NCI-H2227 (cell line): Measurements from ENCODE around the gene FAM210A.
"Not testable (repeated sequence)": the region's sequence is repeated elsewhere in the genome, so short reads cannot be mapped to it uniquely, and the experiment has no call there.

ENCODE experiments used
- DNase-seq: peaks from one replicate; lab custom pipeline; 2025; ENCODE audit not compliant: unreplicated experiment; lab: John Stamatoyannopoulos, UW

FAM210A gene

DNA sequence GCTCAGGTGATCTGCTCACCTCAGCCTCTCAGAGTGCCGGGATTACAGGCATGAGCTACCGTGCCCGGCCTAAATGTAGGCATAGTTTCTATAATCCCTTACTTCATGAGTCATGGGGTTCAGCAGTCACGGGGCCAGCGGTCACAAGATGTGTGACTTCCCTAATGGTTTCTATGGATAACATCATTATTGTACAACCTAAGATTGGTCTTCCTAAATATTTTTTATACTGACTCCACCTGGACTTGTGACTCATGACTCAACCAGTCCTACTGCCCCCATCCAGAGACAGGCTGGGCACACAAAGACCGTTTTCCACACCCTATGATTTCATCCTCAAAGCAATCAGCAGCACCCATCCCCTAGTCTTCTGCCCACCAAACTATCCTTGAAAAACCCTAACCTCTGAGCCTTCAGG, 15.9 kb downstream of the FAM210A start:
- DNase-seq: no peak

DNA sequence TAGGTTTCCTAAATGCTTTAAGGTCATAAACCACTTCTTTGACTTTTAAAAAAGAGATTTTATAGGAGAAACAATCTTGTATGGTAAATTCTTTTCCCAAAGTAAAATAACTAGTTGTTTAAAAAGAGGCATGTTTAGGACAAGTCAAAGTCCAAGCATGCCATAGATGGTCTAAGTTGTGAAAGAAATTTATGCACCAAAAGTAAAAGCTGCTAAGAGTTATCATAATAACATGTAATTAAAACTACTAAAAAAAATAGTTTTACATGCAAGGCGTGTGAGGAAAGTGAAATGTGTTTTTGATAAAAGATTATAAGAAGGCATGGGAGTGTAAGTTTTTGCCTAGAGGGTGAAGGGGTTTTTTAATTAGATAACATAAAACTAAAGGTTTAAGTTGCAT, 22.5 kb downstream of the FAM210A start:
- DNase-seq: peak; percentile 6

DNA sequence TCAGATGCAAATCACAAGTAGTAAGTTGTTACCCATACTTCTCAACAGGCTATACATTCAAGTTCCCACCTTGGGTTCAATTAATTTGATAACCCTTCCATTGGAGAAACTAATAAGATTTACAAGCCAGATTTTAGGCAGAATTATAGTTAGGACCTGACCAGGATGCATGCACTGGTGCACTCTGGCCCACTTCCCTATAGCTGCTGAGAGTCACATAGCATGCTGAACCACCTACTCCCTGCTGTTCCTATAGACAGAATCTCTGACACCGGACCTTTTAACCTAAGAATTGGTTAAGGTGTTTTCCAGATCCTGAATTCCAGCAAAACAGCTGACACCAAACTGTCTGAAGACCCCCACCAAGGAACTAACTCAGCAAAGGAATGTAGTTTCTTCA, 26.2 kb downstream of the FAM210A start:
- no peak for DNase-seq

DNA sequence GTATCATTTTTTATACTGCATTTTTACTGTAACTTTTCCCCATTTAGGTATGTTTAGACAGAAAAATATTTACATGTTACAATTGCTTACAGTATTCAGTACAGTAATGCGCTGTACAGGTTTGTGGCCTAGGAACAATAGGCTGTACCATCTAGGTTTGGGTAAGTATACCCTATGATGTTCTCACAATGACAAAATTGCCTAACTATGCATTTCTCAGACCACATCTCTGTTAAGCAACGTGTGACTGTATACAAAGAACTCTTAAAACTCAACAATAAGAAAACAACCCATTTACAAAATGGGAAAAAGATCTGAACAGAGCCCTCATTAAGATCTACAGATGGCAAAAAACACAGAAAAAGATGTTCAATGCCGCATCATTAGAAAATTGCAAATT, 29.4 kb downstream of the FAM210A start:
- no peak for DNase-seq

DNA sequence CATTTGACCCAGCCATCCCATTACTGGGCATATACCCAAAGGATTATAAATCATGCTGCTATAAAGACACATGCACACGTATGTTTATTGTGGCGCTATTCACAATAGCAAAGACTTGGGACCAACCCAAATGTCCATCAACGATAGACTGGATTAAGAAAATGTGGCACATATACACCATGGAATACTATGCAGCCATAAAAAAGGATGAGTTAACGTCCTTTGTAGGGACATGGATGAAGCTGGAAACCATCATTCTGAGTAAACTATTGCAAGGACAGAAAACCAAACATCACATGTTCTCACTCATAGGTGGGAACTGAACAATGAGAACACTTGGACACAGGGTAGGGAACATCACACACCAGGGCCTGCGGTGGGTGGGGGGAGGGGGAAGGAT, 31.0 kb downstream of the FAM210A start:
- DNase-seq: not testable (repeated sequence)

DNA sequence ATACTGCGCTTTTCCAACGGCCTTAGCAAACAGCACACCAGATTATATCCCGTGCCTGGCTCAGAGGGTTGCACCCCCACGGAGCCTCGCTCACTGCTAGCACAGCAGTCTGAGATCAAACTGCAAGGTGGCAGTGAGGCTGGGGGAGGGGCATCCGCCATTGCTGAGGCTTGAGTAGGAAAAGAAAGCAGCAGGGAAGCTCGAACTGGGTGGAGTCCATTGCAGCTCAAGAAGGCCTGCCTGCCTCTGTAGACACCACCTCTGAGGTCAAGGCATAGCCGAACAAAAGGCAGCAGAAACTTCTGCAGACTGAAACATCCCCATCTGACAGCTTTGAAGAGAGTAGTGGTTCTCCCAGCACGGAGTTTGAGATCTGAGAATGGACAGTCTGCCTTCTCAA, 36.3 kb downstream of the FAM210A start:
- not testable (repeated sequence) for DNase-seq

DNA sequence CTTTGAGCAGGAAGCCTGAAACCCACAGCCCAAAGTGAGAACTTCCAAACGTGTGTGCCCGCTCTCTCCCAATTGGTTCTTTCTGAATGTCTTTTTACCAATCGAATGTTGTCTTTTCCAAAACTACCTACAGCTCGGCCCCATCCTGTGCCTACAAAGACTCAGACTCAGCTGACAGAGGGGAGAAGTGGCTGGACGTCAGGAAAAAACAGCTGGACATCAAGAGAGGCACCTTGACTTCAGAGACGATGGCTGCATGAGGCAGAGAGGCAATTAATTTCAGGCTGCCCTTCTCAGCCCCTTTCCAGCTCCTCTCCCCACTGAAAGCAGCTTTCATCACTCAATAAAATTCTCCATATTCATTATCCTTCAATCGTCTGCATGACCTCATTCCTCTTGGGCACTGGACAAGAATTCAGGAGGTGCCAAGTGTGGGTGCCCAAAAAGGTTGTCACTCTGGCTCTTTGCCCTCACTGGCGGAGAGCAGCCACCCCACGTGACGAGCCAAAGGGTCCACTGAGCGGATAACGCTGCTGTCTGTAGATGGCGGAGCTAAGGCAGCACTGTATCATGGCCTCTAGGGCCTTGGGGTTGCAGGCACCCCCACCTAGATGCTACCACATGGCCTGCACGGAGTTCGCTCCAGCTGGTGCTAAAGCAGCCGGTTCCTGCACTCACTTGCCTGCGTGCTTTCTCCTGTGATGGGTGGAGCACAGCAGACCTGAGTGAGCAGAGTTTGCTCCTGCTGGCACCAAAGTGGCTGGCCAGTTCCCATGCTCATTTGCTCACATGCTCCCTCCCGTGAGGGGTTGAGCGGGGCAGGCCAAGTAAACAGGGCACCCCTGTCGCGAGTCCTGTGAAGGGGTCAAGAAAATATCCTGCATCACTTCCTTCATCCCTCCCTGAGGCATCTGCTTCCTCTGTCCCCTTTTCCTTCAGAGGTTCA, 37.9 kb downstream of the FAM210A start:
- no peak for DNase-seq

DNA sequence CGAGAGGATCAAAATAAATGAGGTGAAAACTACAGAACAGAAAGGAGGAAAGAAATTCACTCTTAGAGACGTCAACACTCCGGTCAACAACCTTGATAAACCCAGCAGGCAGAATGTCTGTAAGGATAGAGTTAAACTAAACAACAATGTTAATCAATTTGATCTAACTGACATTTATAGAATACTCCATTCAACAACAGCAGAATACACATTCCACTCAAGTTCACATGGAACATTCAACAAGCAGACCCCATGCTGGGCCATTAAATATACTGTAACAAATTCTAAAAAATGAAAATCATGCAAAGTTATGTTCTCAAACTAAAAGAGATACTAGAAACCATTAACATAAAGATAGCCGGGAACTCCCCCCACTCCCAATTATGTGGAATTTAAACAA, 41.8 kb downstream of the FAM210A start:
- DNase-seq: no peak

DNA sequence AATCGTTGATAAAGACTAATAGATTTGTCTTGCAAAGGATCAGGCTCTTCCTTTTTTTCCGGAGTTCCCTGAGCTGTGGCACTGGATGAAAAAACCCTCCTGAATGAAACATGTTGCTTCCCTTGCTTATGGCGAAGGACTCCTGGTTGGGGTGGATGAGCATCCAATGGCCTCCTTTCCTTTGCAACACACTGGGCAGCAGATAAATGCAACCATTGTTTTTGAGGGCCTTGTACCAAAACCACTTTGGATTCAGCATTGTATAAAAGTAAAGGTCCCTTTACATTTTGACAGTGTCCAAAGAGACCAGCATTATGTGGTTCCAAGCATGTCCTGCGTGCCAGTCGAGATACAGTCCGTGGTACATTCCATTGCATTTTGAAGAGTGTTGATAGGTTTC, 44.7 kb downstream of the FAM210A start:
- no peak for DNase-seq

DNA sequence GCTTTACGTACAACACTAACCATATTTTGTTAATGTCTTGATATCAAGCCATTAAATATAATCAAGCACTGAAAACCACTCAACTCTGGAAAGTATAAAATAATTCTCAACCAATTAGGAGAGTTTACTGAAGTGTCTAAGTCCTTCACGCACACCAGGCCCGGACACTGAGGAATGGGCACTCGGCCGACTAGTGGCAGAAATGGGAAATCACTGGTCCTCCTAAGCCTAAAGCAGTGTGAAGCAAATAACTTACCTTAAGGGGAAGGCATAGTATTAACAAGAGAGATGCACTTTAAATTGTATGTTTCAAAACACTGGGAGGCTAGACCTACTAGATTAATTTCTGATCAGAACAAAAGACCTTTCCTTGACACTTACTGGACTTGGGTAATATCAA, 45.7 kb downstream of the FAM210A start:
- no peak for DNase-seq

DNA sequence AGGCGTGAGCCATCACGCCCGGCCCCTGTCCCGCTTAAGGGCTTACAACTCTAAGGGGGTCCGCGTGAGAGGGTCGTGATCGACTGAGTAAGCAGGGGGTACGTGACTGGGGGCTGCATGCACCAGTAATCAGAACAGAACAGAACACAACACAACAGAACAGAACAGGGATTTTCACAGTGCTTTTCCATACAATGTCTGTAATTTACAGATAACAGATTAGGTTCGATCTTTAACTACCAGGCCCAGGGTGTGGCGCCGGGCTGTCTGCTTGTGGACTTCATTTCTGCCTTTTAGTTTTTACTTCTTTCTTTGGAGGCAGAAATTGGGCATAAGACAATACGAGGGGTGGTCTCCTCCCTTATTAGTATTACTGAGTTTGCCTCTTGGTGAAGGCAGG, 49.0 kb downstream of the FAM210A start:
- not testable (repeated sequence) for DNase-seq

DNA sequence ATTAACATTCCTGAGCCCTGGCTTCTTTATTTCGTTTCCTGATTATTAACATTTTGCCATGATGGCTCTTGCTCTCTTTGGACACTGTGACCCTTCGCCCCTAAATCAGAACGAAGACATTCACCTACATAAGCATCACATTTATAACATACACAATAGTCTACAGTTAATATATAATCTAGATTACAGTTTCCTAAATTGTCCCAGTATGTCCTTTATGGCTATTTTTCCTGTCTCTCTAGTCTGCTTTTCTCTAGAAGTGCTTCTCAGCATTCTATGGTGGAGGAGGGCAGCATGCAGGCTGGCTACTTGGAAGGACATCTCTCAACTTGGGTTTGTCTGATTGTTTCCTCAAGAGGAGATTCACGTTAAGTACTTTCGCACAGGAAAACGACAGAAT, 49.9 kb downstream of the FAM210A start:
- no peak for DNase-seq

DNA sequence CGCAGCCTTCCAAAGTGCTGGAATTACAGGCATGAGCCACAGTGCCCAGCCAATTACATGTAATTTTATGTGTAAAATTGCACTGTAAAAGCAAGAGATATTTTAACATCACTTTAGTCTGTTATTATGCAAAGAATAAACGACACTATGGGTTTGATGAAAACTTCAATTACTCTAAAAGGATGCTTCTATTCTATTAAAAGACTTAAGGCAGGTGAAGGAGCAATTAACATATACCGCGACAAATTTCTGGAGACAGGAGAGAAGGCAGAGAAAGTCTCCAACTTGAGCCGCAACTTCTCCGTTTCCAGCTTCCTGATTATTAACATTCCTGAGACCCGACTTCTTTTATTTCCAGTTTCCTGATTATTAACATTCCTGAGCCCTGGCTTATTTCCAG, 53.7 kb downstream of the FAM210A start:
- no peak for DNase-seq

DNA sequence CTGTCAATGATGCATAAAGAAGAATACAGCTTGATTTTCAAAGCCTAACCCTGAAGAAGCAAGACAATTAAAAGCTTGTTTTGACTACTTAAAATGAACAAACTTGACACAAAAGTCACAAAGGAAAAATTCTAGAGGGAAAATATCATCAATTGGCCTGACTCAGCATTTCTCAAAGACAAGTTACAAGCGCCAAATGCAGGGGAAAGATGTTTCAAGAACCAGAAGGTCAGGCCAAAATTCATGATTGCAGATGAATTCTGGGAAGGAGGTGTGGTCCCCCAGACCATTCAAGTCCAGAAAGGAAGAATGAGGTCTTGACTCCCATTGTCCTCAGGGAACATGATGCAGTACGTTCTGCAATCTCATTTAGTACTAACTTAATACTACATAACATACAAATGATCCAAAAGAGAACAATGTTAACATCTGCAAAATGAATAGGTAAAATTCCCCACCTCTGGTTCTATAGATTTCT, 64.5 kb downstream of the FAM210A start:
- no peak for DNase-seq

DNA sequence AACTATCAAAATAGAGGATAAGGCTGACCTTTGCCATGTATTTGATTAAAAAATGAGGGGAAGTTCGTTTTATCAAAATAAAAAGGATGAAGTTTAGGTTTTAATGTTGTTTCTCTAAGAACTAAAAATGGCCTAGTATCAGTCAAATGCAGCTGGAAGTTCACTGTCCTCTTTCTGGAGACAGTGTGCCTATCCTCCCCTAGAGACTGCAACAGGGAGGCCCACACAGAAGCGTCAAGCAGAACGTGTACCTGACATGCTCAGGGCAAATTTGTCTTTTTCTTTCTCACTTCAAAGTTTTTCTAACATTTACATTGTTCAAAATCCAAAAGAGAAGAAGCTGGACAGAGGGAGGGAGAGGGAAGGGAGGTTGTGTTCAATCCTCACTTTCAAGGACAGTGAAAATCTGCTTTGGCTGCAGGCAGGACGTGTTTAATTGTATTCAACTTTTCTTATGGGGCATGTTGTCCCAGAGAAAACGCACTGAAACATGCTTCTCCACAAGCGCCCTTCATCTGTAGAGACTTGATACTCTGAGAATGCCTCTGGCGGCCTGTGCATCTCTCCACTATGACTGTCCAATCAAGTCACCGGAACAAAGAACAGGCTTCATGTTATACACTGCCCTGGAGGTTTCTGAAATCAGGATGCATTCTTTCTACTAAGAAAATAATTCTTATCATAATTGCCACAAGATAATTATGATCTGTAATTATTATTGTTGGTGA, 65.1 kb downstream of the FAM210A start:
- DNase-seq: no peak

DNA sequence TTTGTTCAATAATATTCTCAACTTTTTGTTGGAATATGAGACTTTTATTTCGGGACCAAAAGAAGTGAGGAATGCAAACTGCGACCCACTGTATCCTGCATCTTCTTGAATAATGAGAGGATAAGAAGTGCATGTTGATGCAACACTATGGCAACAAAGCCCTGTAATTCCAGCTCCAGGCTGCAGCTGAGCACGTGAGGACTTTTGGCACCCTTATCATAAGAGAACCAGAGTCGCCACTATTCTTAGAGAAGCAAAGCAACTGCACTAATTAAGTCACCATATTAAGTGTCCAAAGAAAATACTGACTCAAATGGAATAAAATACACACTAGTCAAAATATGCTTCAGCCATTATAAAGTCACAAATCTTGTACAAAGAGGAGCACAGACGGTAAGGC, 65.8 kb downstream of the FAM210A start:
- DNase-seq: no peak

DNA sequence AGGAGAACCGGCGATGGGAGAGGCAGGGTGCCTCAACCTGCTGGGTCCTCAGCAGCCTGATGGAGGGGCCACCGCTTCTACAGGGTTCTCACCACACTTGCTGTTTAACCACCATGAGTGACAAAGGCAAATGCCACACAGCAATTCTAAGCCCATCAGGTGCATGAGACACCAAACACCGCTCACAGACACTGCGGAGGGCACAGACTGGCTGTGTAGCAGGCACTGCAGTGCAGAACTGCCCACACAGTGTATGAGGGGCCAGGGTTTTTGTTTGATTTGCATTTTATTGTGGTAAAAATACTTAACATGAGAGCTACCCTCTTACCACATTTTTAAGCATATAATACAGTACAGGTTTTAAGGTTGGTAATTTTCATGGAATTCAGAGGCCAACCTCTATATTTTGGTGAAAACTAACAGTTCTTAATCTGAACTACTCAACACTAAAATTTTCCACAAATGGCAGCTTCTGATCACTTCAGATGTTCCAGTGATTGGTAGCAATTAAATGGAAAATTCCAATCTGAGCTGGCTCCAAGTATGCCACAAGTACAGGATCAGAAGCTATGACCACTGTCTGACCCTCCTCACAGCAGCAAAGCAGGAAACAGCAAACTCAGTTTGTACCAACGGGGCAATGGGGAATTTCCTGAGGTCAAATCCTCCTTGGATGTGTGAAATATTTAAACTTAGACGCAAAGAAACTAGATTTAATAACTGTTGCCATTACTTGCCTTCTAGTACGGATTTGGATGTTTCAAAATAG, 67.7 kb downstream of the FAM210A start:
- no peak for DNase-seq

DNA sequence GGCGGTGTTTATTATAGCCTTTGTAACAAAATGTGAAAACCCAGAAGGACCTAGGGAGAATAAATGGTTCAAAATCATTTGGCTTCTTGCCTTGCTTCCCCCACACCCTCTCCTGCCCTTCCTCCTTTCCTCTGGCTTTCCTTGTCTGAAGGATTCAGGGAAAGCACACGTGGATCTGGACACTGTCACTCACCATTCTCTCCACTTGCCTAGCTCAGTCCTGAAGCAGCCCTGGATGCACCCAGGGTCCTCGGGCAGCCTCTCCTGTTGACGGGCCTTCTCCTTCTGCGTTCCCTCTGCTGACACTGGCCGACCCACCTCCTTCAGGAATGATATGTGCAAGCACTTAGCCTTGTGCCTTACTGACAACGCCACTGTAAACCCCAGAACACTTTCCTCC, 68.4 kb downstream of the FAM210A start:
- DNase-seq: no peak

DNA sequence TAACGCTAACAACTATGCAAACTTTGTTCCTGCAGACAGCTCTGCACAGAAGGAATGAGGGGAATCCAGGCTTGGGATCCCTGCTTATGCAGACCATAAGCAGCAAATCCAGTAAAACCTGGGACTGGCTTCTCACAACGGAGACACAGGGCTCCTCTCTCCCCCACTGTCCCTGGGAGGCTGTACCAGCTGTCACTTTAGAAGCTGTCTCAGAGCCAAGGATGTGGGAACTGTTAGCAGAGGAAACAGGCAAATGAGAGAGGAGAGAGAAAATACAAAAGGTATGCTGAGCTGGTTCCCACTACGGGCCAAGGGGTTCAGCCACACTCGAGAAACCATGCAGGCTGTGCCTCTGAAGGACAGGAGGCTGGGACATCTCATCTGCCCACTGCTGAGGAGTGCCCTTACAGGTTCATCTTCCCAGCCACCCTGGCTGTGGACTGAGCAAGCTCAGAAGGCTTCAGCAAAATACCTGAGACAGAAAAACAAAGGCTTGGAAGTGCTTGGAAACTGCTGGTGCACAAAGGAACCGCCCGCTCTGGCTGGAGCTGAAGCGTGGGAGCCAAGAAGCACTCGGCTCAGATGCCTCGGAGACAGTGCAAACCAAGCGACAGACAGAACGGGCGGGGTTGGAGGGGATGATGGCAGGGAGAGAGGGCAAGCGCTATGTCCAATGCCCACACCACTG, 72.5 kb downstream of the FAM210A start:
- DNase-seq: peak; percentile 25

DNA sequence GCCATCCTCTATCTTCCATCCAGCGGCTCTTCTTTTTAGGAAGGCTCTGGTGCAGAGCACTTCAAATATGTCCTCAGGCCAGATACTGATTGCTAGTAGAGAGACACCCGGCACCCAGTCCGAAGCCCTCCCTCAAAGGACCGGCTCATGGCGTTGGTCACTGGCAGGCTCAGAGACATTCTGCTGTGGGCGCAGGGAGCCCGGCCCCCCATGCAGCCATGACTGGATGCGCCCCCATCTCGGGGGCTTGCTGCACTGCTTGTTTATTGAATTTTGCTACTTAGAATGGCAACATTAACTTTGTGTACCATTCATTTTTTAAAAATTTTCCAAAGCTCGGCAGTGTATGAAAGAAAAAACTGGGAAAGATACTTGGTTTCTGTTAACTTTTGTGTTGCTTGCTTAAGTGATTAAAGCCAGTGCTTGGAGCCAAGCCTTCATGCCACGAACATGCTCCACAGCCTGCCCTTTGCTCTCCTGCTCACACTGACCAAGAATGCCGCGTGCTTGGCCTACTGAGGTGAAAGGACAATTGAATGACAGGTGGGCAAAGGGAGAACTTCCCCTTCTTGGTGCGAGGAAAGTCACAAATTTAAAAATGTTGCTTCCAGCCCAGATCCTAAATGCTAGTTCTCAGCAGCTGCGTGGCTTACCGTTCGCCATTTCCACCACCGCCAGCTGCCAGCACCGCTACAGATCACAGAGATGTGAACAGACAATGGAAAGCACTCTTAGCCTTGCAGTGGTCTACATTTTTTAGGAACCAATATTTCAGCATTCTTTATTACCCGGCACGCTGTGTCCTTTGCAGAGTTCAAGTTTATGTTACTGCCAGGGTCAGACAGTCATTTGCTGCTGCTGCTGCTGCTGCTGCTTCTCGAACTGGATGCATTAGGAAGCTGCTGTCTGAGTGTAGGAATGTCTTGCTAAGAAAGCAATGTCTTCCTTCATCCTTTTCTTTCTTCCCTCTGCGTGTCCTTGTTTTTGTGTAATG, 76.7 kb downstream of the FAM210A start:
- no peak for DNase-seq
